GM19467 (cell line): ENCODE measurements around the gene CPNE5.
"Not testable (repeated sequence)": the region's sequence is repeated elsewhere in the genome, so short reads cannot be mapped to it uniquely, and the experiment has no call there.

Experiments used
- ATAC-seq: cut with Tn5 transposase; IDR thresholded peaks from one replicate; pipeline ENCODE4 v1.9.1; 2021; ENCODE audit warnings: mild to moderate bottlenecking, moderate library complexity; ENCODE audit not compliant: unreplicated experiment

The CPNE5 gene

DNA sequence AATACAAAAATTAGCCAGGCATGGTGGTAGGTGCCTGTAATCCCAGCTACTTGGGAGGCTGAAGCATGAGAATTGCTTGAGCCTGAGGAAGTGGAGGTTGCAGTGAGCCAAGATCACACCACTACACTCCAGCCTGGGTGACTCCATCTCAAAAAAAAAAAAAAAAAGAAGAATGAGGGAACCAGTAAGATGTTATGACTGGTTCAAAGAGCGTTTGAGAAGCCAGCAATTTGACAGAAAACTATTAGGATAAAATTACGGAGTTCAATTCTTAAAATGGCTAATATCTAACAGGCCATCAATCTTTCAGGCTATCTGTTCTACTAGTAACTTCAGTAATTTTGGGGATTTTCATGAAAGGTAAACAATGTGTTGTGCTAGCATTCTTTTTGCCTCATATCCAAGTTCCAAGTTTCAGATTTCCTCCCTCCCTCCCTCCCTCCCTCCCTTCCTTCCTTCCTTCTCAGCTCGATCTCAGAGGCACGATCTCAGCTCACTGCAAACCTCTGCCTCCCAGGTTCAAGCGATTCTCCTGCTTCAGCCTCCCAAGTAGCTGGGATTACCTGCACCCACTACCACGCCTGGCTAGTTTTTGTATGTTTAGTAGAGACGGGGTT lies 134.2 kb downstream of the CPNE5 start:
- ATAC-seq: not testable (repeated sequence)

- ATAC-seq: no peak
Observed at GRCh38 chr6:36703982-36704381, 135.3 kb downstream of the CPNE5 start.

- ATAC-seq: no peak
Observed at GRCh38 chr6:36703081-36703606, 136.1 kb downstream of the CPNE5 start.

- ATAC-seq: no peak
Observed at GRCh38 chr6:36702656-36703055, 136.6 kb downstream of the CPNE5 start.

GRCh38 chr6:36701401-36701991 lies 137.7 kb downstream of the CPNE5 start:
- no peak for ATAC-seq

DNA sequence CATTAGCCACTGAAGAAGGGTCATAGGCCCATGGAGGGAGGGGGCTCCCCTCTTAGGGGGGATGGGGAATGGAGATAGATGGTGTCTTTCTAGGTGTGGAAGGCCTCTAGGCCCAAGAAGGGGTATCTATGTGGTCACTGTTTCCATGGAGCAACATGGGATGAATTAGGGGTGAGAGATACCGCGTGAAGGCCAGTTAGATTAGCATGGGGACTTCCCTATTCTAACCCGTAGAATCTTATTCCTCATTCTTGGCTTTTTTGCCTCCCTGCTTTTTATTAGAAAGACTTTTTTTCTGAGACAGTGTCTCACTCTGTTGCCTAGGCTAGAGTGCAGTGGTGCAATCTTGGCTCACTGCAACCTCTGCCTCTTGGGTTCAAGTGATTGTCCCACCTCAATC lies 138.4 kb downstream of the CPNE5 start:
- ATAC-seq: no peak

GRCh38 chr6:36700071-36700812 lies 139.0 kb downstream of the CPNE5 start:
- no peak for ATAC-seq

- no peak for ATAC-seq
Observed at GRCh38 chr6:36699348-36699747, 139.9 kb downstream of the CPNE5 start.

- no peak for ATAC-seq
Observed at GRCh38 chr6:36698871-36699271, 140.4 kb downstream of the CPNE5 start.

DNA sequence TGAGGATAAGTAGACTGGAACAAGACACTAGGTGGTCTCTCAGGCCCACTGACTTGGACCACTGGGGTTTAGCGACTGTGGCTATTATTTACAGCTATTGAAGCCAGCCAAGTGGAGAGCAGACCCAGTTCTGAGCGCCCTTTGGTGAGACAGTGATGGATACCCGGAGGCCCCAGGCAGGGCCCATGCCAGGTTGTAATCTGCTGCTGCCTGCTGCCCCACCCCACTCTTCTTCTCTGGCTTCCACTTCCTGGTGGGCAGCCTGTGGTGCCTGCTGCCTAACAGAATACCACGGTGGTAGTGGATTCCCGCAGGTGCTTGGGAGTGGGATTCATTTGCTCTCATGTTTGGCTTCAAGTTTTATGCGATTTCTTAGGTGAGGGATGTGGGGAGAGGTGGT lies 141.0 kb downstream of the CPNE5 start:
- no peak for ATAC-seq

DNA sequence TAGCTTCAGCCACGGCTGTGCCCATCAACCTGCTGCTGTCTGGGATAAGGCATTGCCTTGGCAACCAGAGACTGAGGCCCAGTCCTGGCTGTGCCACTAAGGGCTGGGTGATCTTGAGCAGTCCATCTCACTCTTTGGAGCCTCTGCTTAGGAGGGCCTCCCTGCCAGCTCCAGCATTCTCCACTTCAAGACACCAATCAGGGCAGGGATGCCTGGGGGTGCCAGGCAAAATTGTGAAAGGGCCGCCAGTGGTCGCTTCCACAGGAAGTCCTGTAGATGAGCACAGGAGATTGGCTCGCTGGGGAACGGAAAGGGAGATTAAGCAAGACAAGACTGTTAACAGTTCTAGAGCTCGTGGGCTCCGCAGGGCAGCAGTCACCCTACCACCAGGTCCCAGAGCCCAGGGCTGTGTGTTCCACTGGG lies 141.8 kb downstream of the CPNE5 start, which contains the start of gene RAB44:
Gene RAB44, plus strand, starts transcription at position 346 of the 423 bp plus-strand sequence. CDS start 6,410 bp downstream, outside the sequence.
- ATAC-seq: no peak

GRCh38 chr6:36695414-36695813 lies 143.8 kb downstream of the CPNE5 start:
- ATAC-seq: no peak

- ATAC-seq: no peak
Observed at GRCh38 chr6:36694616-36695015, 144.6 kb downstream of the CPNE5 start.

DNA sequence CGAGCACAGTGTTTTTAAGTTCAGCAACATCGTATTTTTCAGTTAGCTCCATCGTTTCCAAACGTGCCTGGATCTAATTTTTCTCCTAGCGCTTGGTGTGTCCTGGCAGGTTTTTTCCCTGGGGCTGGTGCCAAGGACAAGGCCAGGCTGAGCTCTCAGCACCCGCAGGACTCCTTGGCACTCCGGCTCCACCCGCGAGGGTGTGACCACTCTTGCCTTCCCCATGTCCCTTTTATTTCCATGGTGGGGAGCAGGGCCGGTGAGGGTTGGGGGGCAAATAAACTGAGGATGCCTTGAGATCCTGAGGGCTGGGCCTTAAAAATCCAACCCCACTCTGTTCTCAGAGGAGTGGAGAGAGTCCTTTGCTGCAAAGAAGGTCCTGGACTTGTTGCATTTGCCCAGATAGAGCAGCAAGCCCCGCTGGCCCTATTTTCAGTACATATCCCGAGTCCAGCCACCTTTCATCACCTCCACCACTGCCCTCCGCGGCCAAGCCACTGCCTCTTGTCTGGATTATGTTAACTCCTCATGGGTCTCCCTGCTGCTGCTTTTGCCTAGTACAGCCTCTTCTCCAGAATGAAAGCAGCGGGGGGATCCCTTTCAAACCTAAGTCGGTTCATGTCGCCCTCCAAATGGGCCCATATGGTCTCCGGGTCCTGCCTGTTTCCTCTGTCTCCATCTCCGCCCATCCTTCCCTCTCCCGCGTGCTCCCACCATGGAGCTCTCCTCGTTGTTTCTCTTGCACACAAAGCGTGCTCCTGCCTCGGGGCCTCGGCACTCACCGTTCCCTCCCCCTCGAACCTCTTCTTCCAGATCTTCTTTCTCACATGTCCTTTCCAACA lies 146.2 kb downstream of the CPNE5 start:
- ATAC-seq: no peak

GRCh38 chr6:36692220-36692619 lies 147.0 kb downstream of the CPNE5 start:
- ATAC-seq: no peak

GRCh38 chr6:36691612-36692011 lies 147.6 kb downstream of the CPNE5 start:
- ATAC-seq: no peak

- no peak for ATAC-seq
Observed at GRCh38 chr6:36691011-36691410, 148.2 kb downstream of the CPNE5 start.
